ENCODE data around the gene ATXN7L1. TPM values are rescaled to one million over a fixed set of nuclear protein-coding genes. Genes with fewer than 3 reads are reported as not detected.

Gene ATXN7L1
- polyA plus RNA-seq, 6 donors from 2014 or later = 9.8 to 18.2 (median 10.8) TPM

GRCh38 chr7:105840981-105841749 lies 35.2 kb downstream of the ATXN7L1 start:
- Mint-ChIP-seq H3K4me1 (no peaks in the 10 kb centered on the region), H3K9me3 (no peaks in the 10 kb centered on the region), H3K27me3 (peaks cover 3 to 4% (median 3%) of the 10 kb centered on the region in 3 donors), H3K27ac (no peak overlapping the region), H3K4me3 (no peak overlapping the region), H3K36me3 (no peaks in the 10 kb centered on the region)
- ATAC-seq (ENCODE audit: low read depth in 2 of 2) (no peak), DNase-seq (no peak)

GRCh38 chr7:105839266-105839665 lies 37.1 kb downstream of the ATXN7L1 start:
- no peaks in the 10 kb centered on the region for H3K36me3 Mint-ChIP-seq
- H3K27ac Mint-ChIP-seq = no peak overlapping the region
- DNase-seq (no peak), ATAC-seq (ENCODE audit: low read depth in 2 of 2) (no peak)
- no peaks in the 10 kb centered on the region for H3K4me1 Mint-ChIP-seq
- H3K9me3 Mint-ChIP-seq = no peaks in the 10 kb centered on the region
- H3K27me3 Mint-ChIP-seq = peaks cover 3 to 14% (median 6%) of the 10 kb centered on the region in 3 donors
- H3K4me3 Mint-ChIP-seq = no peak overlapping the region

DNA sequence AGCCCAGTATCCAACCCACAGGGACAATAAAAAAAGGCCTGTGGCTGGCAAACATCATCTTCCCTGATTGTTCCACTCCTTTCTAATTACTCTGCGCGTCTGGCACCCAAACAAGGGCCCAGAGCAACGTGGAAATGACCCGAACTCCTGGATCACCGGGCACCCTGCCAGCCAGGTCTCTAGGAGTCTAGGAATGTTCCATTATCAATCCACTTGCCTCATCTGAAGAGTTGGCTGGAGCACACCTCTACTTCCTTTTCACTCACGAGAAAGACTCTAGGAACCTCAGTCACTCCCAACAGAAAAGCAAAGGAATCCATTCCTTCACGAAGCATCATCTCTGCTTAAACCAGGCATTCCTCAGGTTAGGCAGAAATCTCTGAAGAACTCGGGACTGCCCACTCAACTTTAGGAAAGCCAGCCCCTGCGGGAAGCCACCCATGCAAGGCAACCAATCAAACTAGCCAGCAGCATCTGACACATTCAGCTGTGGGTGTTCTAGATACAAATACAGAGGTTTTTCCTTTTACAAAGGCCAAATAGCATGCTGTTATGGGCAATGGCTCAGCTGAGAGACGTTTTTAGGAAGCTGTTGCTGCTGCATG lies 37.7 kb downstream of the ATXN7L1 start:
- Mint-ChIP-seq H3K27ac (peak overlapping the region in 1 of 6 donors; percentile 46), H3K27me3 (peaks cover 3 to 15% (median 6%) of the 10 kb centered on the region in 3 donors), H3K4me3 (no peak overlapping the region), H3K36me3 (no peaks in the 10 kb centered on the region), H3K4me1 (no peaks in the 10 kb centered on the region), H3K9me3 (no peaks in the 10 kb centered on the region)
- no peak for ATAC-seq (ENCODE audit: low read depth in 2 of 2)
- DNase-seq = no peak

DNA sequence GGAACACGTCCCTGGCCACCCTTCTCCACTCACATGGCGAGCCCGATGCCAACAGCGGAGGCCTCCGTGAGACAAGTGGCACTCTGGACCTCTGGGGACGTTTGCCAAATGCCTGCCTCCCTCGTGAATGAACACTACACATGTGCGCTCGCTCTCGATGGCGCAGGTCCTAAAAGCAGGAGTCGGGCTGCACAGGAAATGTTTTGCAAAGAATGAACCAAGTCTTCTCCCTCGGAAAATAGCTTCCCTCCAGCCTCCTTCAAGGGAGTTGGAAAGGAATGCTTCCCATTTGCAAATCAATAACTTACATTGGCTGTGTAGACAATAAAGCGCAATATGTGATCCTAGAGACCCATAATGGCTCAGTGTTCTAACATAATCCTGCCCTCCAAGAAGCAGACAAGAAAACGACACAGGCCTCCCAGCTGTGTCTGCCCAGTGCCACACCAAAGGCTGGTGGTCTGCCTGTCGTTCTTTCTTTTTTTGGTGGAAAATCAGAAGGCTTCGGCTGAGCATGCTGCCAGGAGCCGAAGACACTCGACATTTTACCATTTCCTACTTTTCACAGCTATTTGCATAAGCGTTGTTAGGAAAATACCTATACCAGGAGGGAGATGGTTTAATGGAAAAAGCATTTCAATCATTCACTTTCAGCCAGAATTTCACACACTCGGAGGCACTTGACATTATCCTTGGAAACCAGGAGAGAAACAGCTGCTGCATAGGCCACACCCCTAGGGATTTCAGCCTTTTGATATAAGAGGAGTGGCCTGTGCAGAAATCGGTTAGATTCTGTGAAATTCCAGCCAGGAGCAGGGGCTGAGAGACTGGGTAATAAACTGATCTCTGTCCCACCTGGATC lies 38.4 kb downstream of the ATXN7L1 start:
- Mint-ChIP-seq H3K4me1 (no peaks in the 10 kb centered on the region), H3K27me3 (peaks cover 3 to 21% (median 6%) of the 10 kb centered on the region in 3 donors), H3K4me3 (no peak overlapping the region), H3K9me3 (no peaks in the 10 kb centered on the region), H3K27ac (peak overlapping the region in 1 of 6 donors; percentile 46), H3K36me3 (no peaks in the 10 kb centered on the region)
- DNase-seq (no peak), ATAC-seq (ENCODE audit: low read depth in 2 of 2) (no peak)

GRCh38 chr7:105835441-105835840 lies 41.0 kb downstream of the ATXN7L1 start:
- Mint-ChIP-seq H3K27ac (no peak overlapping the region), H3K4me1 (no peaks in the 10 kb centered on the region), H3K36me3 (no peaks in the 10 kb centered on the region), H3K4me3 (no peak overlapping the region), H3K9me3 (no peaks in the 10 kb centered on the region), H3K27me3 (peaks cover 3 to 29% (median 6%) of the 10 kb centered on the region in 3 donors)
- DNase-seq = no peak
- no peak for ATAC-seq (ENCODE audit: low read depth in 2 of 2)

DNA sequence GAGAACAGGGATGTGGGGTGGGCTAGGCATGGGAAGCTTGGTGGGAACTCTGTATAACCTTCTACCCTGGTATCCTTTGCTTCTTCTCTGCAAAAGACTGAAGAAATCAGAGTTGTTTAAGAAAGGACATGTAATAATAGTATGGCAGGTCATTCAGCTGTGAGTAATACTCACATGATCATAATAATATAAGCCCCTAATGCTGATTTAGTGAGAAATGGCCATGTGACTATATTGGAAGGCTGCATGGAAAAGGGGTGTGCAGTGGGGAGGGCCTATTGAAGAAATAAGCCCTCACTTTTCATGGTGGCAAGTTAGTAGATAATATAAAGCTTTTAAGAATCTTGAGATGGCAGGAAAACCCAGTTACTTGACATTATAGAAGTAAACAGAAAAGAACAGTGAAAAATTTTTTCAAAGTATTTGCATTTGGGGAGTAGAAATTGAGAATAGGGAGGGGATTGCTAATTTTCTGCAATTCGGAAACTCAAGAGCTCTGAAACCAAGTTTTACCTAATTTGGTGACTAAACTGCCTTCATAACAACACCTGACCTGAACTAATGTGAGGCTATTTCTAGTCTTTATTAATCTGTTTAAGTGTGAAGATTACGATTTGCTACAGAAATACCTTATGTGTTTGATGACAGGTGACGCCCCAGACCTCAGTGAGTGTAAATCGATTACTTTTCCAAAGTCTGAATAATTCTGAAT lies 44.4 kb downstream of the ATXN7L1 start:
- no peak for DNase-seq
- ATAC-seq (ENCODE audit: low read depth in 2 of 2) = no peak
- no peak overlapping the region for H3K4me3 Mint-ChIP-seq
- no peaks in the 10 kb centered on the region for H3K4me1 Mint-ChIP-seq
- peaks cover 0 to 29% (median 6%) of the 10 kb centered on the region in 3 donors for H3K27me3 Mint-ChIP-seq
- H3K27ac Mint-ChIP-seq = no peak overlapping the region
- no peaks in the 10 kb centered on the region for H3K36me3 Mint-ChIP-seq
- no peaks in the 10 kb centered on the region for H3K9me3 Mint-ChIP-seq

DNA sequence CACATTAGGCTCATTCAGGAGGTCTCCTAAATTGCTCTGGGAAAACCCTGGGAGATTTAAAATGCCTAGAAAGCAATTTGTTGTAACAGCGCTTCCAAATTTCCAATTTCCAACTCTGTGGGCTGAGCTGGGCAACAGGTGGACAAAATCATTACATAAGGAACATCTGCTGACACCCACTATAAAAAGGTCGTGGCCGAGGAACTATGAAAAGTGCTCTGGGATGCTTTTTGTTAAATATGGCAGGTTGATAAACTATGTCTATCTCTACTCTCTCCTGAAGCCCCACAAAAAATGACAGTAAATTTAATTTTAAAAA lies 45.1 kb downstream of the ATXN7L1 start:
- ATAC-seq (ENCODE audit: low read depth in 2 of 2) = no peak
- no peak overlapping the region for H3K4me3 Mint-ChIP-seq
- no peaks in the 10 kb centered on the region for H3K36me3 Mint-ChIP-seq
- DNase-seq = no peak
- no peaks in the 10 kb centered on the region for H3K9me3 Mint-ChIP-seq
- H3K4me1 Mint-ChIP-seq = no peaks in the 10 kb centered on the region
- H3K27ac Mint-ChIP-seq = no peak overlapping the region
- peaks cover 4 to 26% (median 9%) of the 10 kb centered on the region in 3 donors for H3K27me3 Mint-ChIP-seq

DNA sequence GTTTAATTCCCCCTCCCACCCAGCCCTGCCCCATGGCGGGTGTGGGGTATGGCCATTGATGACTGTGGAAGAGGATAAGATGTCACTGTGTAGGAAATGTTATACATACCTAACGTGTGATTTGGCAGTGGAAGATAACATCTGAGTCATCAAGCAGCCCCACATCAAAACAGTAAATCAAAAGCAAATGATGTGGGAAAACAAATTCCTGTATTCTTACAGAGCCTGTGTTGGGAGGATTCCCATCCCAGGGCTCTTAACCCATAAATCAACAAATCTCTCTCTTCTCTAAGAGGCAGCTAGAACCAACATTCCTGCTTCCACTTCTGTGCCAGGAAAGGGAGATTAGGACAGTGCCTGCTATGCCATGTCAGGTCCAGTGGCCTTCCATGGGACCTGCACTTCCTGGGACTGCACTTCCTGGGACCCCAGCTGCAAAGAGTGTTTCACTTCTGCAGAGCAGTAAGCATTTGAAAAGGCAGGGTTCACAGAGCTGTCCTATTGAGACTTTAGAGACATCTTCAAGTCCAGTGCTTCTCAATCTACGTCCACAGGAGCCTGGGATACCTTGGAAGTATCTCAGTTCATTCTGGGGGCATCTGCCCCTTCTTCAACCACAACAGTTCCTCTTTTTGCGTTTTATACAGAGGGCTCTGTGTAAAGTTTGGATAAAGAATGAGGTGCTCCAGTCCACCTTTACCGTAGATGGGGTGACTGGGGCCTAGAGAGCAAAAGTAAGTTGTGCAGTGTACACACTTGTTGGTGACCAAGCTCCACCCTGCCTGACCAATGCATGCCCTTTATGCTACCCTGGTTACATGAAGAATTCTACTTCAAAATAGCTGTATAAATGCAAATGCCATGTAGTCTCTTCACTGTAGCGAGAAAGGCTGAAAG lies 45.7 kb downstream of the ATXN7L1 start:
- ATAC-seq (ENCODE audit: low read depth in 2 of 2) = no peak
- Mint-ChIP-seq H3K36me3 (no peaks in the 10 kb centered on the region), H3K4me3 (no peak overlapping the region), H3K4me1 (no peaks in the 10 kb centered on the region), H3K9me3 (no peaks in the 10 kb centered on the region), H3K27me3 (peaks cover 4 to 21% (median 6%) of the 10 kb centered on the region in 3 donors), H3K27ac (no peak overlapping the region)
- no peak for DNase-seq

DNA sequence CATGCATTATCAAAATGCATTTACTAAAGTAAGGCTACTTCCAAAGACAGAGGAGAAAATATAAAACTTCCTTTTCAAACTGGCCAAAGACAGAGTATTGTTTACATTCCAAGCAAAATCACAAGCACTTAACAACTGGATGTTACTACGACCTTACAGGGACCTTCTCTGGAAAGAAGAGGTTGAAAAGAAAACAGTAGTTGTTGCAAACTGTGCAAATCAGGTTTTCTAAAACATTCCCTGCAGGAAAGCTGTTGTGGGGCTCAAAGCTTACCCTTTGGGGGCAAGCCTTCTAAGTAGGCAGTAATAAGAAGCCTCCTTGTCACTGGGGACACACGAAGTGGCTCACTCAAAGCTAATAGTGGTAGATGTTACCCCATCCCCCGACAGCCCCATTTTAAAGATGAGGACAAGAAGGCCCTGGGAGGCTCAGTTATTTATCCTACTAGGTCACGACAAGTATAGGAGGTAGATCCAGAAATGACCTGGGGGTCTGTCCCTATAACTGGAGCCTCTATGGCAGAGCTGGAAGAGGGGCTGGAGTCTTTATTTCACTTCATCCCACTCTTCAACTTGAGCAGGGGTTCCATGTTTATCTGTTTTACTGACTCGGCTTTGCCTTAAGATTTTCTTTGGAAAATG lies 46.6 kb downstream of the ATXN7L1 start:
- Mint-ChIP-seq H3K36me3 (peaks cover 0 to under 1% of the 10 kb centered on the region in 2 donors), H3K4me3 (no peak overlapping the region), H3K27ac (no peak overlapping the region), H3K9me3 (no peaks in the 10 kb centered on the region), H3K4me1 (no peaks in the 10 kb centered on the region), H3K27me3 (peaks cover 6 to 25% (median 10%) of the 10 kb centered on the region in 3 donors)
- ATAC-seq (ENCODE audit: low read depth in 2 of 2) = no peak
- no peak for DNase-seq

GRCh38 chr7:105828141-105828540 lies 48.3 kb downstream of the ATXN7L1 start:
- Mint-ChIP-seq H3K4me1 (no peaks in the 10 kb centered on the region), H3K9me3 (peaks cover 1 to 8% (median 6%) of the 10 kb centered on the region in 7 donors), H3K27me3 (peaks cover 19 to 31% (median 20%) of the 10 kb centered on the region in 3 donors), H3K4me3 (no peak overlapping the region), H3K27ac (no peak overlapping the region), H3K36me3 (peaks cover 0 to 17% of the 10 kb centered on the region in 2 donors)
- no peak for ATAC-seq (ENCODE audit: low read depth in 2 of 2)
- DNase-seq = no peak

GRCh38 chr7:105827151-105827875 lies 49.1 kb downstream of the ATXN7L1 start:
- no peak overlapping the region for H3K4me3 Mint-ChIP-seq
- no peak overlapping the region for H3K27ac Mint-ChIP-seq
- H3K4me1 Mint-ChIP-seq = no peaks in the 10 kb centered on the region
- H3K36me3 Mint-ChIP-seq = peaks cover 0 to 17% of the 10 kb centered on the region in 2 donors
- H3K27me3 Mint-ChIP-seq = peaks cover 19 to 22% (median 20%) of the 10 kb centered on the region in 3 donors
- DNase-seq (no peak), ATAC-seq (ENCODE audit: low read depth in 2 of 2) (no peak)
- H3K9me3 Mint-ChIP-seq = peaks cover 1 to 8% (median 6%) of the 10 kb centered on the region in 7 donors

All from naive B cell (primary cell).